ENCODE data around the gene ACTL8.

Gene ACTL8

GRCh38 chr1:17816511-17816910 lies 61.4 kb downstream of the ACTL8 start:
- DNase-seq, result no peak
- H3K9me3 ChIP-seq (ENCODE audit: control extremely low read depth in 1 of 5, control insufficient read depth in 4 of 5, insufficient read depth in 2 of 5, low read depth in 1 of 5, low read length in 4 of 5), result no peaks in the 10 kb centered on the region
- no peaks in the 10 kb centered on the region for H3K4me1 ChIP-seq (ENCODE audit: control extremely low read depth in 1 of 4, control insufficient read depth in 4 of 4, insufficient read depth in 4 of 4, low read length in 3 of 4)
- no peak overlapping the region for H3K27ac ChIP-seq (ENCODE audit: insufficient read depth in 1 of 2, low read depth in 1 of 2, low read length in 2 of 2, poor library complexity in 1 of 2, severe bottlenecking in 2 of 2)
- no peak overlapping the region for H3K4me3 ChIP-seq (ENCODE audit: control insufficient read depth in 1 of 7, extremely low read depth in 1 of 7, insufficient read depth in 4 of 7, low read depth in 2 of 7, low read length in 6 of 7)
- WGBS (ENCODE audit: insufficient coverage), result 83% methylated on average over 1 of the region's 4 CpGs
- CTCF ChIA-PET, result no interaction called here
- peaks cover 0 to 18% (median 5%) of the 10 kb centered on the region in 5 experiments for H3K27me3 ChIP-seq (replicated peaks in 2 of 5; ENCODE audit: control insufficient read depth in 4 of 5, insufficient read depth in 5 of 5, low read length in 4 of 5)
- H3K36me3 ChIP-seq (ENCODE audit: control insufficient read depth in 4 of 4, insufficient read depth in 4 of 4, low read length in 3 of 4), result no peaks in the 10 kb centered on the region
- POLR2A ChIA-PET, result no interaction called here

GRCh38 chr1:17819129-17819802 lies 64.1 kb downstream of the ACTL8 start:
- no peaks in the 10 kb centered on the region for H3K4me1 ChIP-seq (ENCODE audit: control extremely low read depth in 1 of 4, control insufficient read depth in 4 of 4, insufficient read depth in 4 of 4, low read length in 3 of 4)
- no peak for DNase-seq
- H3K27me3 ChIP-seq (replicated peaks in 2 of 5; ENCODE audit: control insufficient read depth in 4 of 5, insufficient read depth in 5 of 5, low read length in 4 of 5), result peaks cover 0 to 18% (median 3%) of the 10 kb centered on the region in 5 experiments
- ChIA-PET CTCF (no interaction called here), POLR2A (no interaction called here)
- H3K9me3 ChIP-seq (ENCODE audit: control extremely low read depth in 1 of 5, control insufficient read depth in 4 of 5, insufficient read depth in 2 of 5, low read depth in 1 of 5, low read length in 4 of 5), result no peaks in the 10 kb centered on the region
- H3K4me3 ChIP-seq (ENCODE audit: control insufficient read depth in 1 of 7, extremely low read depth in 1 of 7, insufficient read depth in 4 of 7, low read depth in 2 of 7, low read length in 6 of 7), result no peak overlapping the region
- no peaks in the 10 kb centered on the region for H3K36me3 ChIP-seq (ENCODE audit: control insufficient read depth in 4 of 4, insufficient read depth in 4 of 4, low read length in 3 of 4)
- 70% methylated on average over 15 of the region's 17 CpGs for WGBS (ENCODE audit: insufficient coverage)
- no peak overlapping the region for H3K27ac ChIP-seq (ENCODE audit: insufficient read depth in 1 of 2, low read depth in 1 of 2, low read length in 2 of 2, poor library complexity in 1 of 2, severe bottlenecking in 2 of 2)

- WGBS (ENCODE audit: insufficient coverage), result 94% methylated on average over 7 of the region's 8 CpGs
- no peaks in the 10 kb centered on the region for H3K9me3 ChIP-seq (ENCODE audit: control extremely low read depth in 1 of 5, control insufficient read depth in 4 of 5, insufficient read depth in 2 of 5, low read depth in 1 of 5, low read length in 4 of 5)
- no peaks in the 10 kb centered on the region for H3K4me1 ChIP-seq (ENCODE audit: control extremely low read depth in 1 of 4, control insufficient read depth in 4 of 4, insufficient read depth in 4 of 4, low read length in 3 of 4)
- H3K27ac ChIP-seq (ENCODE audit: insufficient read depth in 1 of 2, low read depth in 1 of 2, low read length in 2 of 2, poor library complexity in 1 of 2, severe bottlenecking in 2 of 2), result no peak overlapping the region
- CTCF ChIA-PET, result interaction anchor here (0.6 kb wide), 1 partner anchor 12 kb away, joined by 4 read pairs; no protein-coding TSS in a partner anchor
- peaks cover 0 to 18% (median 2%) of the 10 kb centered on the region in 5 experiments for H3K27me3 ChIP-seq (replicated peaks in 2 of 5; ENCODE audit: control insufficient read depth in 4 of 5, insufficient read depth in 5 of 5, low read length in 4 of 5)
- POLR2A ChIA-PET, result no interaction called here
- no peak for DNase-seq
- no peak overlapping the region for H3K4me3 ChIP-seq (ENCODE audit: control insufficient read depth in 1 of 7, extremely low read depth in 1 of 7, insufficient read depth in 4 of 7, low read depth in 2 of 7, low read length in 6 of 7)
- H3K36me3 ChIP-seq (ENCODE audit: control insufficient read depth in 4 of 4, insufficient read depth in 4 of 4, low read length in 3 of 4), result no peaks in the 10 kb centered on the region
Measured at GRCh38 chr1:17820198-17820597, 65.1 kb downstream of the ACTL8 start.

DNA sequence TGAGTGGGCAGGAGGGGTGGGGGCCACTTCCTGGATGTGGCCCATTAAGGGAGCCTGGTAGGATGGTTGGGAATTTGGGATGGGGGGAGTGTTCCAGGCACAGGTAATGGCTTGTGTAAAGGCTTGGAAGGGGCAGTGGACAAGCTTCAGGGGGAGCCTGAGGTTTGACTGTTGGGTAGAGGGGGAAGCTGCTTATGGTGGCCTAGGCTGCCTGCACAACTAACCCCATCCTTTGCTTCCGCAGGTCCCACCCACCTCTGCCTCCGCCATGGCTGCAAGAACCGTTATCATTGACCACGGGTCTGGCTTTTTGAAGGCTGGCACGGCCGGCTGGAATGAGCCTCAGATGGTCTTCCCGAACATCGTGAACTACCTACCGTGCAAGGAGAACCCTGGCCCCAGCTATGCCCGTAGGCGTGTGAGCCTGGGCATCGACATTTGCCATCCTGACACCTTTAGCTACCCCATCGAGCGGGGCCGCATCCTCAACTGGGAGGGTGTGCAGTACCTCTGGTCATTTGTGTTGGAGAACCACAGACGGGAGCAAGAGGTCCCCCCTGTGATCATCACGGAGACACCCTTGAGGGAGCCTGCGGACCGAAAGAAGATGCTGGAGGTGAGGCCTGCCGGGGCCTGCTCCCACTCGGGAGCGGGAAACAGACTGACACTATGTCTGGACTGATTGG lies 67.8 kb downstream of the ACTL8 start:
- WGBS (ENCODE audit: insufficient coverage), result 97% methylated on average over 20 of the region's 22 CpGs
- no peak overlapping the region for H3K4me3 ChIP-seq (ENCODE audit: control insufficient read depth in 1 of 7, extremely low read depth in 1 of 7, insufficient read depth in 4 of 7, low read depth in 2 of 7, low read length in 6 of 7)
- ChIA-PET CTCF (interaction anchor here (1.5 kb wide), 1 partner anchor 161 kb away, joined by 4 read pairs; no protein-coding TSS in a partner anchor), POLR2A (no interaction called here)
- H3K27ac ChIP-seq (ENCODE audit: insufficient read depth in 1 of 2, low read depth in 1 of 2, low read length in 2 of 2, poor library complexity in 1 of 2, severe bottlenecking in 2 of 2), result no peak overlapping the region
- no peaks in the 10 kb centered on the region for H3K4me1 ChIP-seq (ENCODE audit: control extremely low read depth in 1 of 4, control insufficient read depth in 4 of 4, insufficient read depth in 4 of 4, low read length in 3 of 4)
- no peaks in the 10 kb centered on the region for H3K36me3 ChIP-seq (ENCODE audit: control insufficient read depth in 4 of 4, insufficient read depth in 4 of 4, low read length in 3 of 4)
- DNase-seq, result no peak
- peaks cover 0 to 27% (median 2%) of the 10 kb centered on the region in 5 experiments for H3K27me3 ChIP-seq (replicated peaks in 2 of 5; ENCODE audit: control insufficient read depth in 4 of 5, insufficient read depth in 5 of 5, low read length in 4 of 5)
- no peaks in the 10 kb centered on the region for H3K9me3 ChIP-seq (ENCODE audit: control extremely low read depth in 1 of 5, control insufficient read depth in 4 of 5, insufficient read depth in 2 of 5, low read depth in 1 of 5, low read length in 4 of 5)

DNA sequence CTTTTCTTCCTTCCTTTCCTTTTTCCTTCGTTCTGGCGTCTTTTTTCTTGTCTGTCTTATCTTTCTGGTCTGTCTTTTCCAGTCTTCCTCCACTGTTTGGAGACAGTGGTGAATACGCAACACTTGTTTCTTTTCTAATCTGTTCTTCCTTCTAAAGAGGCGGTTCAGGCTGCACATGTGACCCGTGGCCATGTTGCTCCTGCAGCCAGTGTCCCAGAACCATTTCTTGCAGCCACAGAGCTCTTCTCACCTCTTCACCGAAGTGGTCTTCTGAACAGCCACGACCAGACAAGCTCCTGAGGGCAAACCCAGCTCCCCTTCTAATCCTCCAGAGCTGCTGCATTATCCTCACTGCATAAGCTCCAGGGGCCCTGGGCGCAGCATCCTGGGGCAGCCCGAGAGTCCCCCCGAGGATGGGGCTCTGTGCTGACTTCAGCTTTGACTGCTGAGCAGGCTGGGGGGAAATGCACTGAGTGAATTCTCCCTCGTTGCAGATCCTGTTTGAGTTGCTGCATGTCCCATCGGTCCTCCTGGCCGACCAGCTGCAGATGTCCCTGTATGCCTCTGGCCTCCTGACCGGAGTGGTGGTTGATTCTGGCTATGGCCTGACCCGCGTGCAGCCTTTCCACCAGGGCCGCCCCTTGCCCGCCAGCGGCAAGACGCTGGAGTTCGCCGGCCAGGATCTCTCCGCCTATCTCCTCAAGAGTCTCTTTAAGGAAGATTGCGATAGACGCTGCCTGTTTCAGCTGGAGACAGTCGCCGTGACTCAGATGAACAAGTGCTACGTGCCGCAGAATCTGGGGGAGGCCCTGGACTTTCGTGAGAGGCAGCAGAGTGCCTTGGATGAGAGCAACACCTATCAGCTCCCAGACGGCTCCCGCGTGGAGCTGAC lies 70.4 kb downstream of the ACTL8 start:
- Histone ChIP-seq H3K36me3 (ENCODE audit: control insufficient read depth in 4 of 4, insufficient read depth in 4 of 4, low read length in 3 of 4) (no peaks in the 10 kb centered on the region), H3K27ac (ENCODE audit: insufficient read depth in 1 of 2, low read depth in 1 of 2, low read length in 2 of 2, poor library complexity in 1 of 2, severe bottlenecking in 2 of 2) (no peak overlapping the region), H3K27me3 (replicated peaks in 2 of 5; ENCODE audit: control insufficient read depth in 4 of 5, insufficient read depth in 5 of 5, low read length in 4 of 5) (peaks cover 0 to 13% (median 5%) of the 10 kb centered on the region in 5 experiments), H3K9me3 (ENCODE audit: control extremely low read depth in 1 of 5, control insufficient read depth in 4 of 5, insufficient read depth in 2 of 5, low read depth in 1 of 5, low read length in 4 of 5) (no peaks in the 10 kb centered on the region), H3K4me1 (ENCODE audit: control extremely low read depth in 1 of 4, control insufficient read depth in 4 of 4, insufficient read depth in 4 of 4, low read length in 3 of 4) (no peaks in the 10 kb centered on the region), H3K4me3 (ENCODE audit: control insufficient read depth in 1 of 7, extremely low read depth in 1 of 7, insufficient read depth in 4 of 7, low read depth in 2 of 7, low read length in 6 of 7) (no peak overlapping the region)
- ChIA-PET POLR2A (no interaction called here), CTCF (interaction anchor here (0.6 to 2.1 kb wide), 7 partner anchors 9 to 170 kb away, joined by 3 to 11 read pairs (median 3); no protein-coding TSS in a partner anchor)
- no peak for DNase-seq
- 80% methylated on average over 32 of the region's 33 CpGs for WGBS (ENCODE audit: insufficient coverage)

GRCh38 chr1:17826165-17826488 lies 71.0 kb downstream of the ACTL8 start:
- DNase-seq, result peak; percentile 19 to 50 (median 35)
- Histone ChIP-seq H3K27ac (ENCODE audit: insufficient read depth in 1 of 2, low read depth in 1 of 2, low read length in 2 of 2, poor library complexity in 1 of 2, severe bottlenecking in 2 of 2) (no peak overlapping the region), H3K27me3 (replicated peaks in 2 of 5; ENCODE audit: control insufficient read depth in 4 of 5, insufficient read depth in 5 of 5, low read length in 4 of 5) (peaks cover 0 to 13% (median 5%) of the 10 kb centered on the region in 5 experiments), H3K4me1 (ENCODE audit: control extremely low read depth in 1 of 4, control insufficient read depth in 4 of 4, insufficient read depth in 4 of 4, low read length in 3 of 4) (no peaks in the 10 kb centered on the region), H3K36me3 (ENCODE audit: control insufficient read depth in 4 of 4, insufficient read depth in 4 of 4, low read length in 3 of 4) (no peaks in the 10 kb centered on the region), H3K9me3 (ENCODE audit: control extremely low read depth in 1 of 5, control insufficient read depth in 4 of 5, insufficient read depth in 2 of 5, low read depth in 1 of 5, low read length in 4 of 5) (no peaks in the 10 kb centered on the region), H3K4me3 (ENCODE audit: control insufficient read depth in 1 of 7, extremely low read depth in 1 of 7, insufficient read depth in 4 of 7, low read depth in 2 of 7, low read length in 6 of 7) (no peak overlapping the region)
- 39% methylated on average over 16 of the region's 16 CpGs for WGBS (ENCODE audit: insufficient coverage)
- CTCF ChIA-PET, result interaction anchor here (0.6 to 2.1 kb wide), 5 partner anchors 9 to 168 kb away, joined by 3 to 11 read pairs (median 3); no protein-coding TSS in a partner anchor
- POLR2A ChIA-PET, result no interaction called here
